Measurements from ENCODE around the gene TRAPPC2B. TPM values are rescaled to one million over a fixed set of nuclear protein-coding genes. Genes with fewer than 3 reads are reported as not detected.

Gene TRAPPC2B
- polyA plus RNA-seq, 3 donors = 7.4 to 13.9 (median 11.5) TPM

DNA sequence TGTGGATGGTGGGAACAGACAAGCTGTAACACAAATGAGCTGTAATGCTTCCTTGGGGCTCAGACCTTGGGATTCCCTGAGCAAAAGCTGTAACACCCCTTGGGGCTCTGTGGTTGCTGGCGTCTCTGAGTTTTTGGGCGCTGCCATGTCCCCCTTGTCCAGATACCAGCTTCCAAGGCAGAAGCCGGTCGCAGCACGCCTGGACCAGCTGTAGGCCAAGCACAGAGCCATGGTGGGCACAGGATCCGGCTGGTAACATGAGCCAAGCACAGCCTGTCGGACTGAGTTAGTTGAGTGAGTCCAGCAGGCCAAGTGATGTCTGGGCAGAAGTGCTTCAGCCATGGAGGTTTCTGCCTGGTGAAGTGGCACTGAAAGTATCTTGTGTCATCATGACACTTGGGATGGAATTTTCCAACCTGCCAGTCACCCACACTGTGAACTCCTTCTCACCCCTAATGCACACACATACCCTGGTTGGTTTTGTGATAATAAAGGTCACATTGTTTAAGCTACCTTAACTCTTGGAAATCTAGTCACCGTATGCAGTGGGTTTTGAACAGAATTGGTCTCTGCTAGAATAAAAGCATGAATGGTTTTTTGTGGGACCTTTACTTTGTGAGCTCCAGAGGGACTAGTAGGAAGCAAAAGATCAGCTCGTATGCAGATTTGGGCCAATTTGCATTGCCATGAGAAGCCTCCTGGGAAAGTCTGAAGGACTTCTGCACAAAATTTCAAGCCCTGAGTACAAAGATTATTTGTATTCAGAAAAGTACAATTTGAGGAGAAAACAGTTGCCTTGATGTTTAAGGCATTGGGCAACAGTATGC, 40.6 kb downstream of the TRAPPC2B start:
- Histone ChIP-seq H3K36me3 (replicated peaks in 1 of 2; ENCODE audit: control insufficient read depth in 1 of 2, insufficient read depth in 2 of 2, low read length in 2 of 2) (peaks cover 4 to 13% of the 10 kb centered on the region in 2 donors), H4K20me1 (ENCODE audit: insufficient read depth, low read length) (no peaks in the 10 kb centered on the region), H3K27me3 (ENCODE audit: control insufficient read depth in 2 of 2, insufficient read depth in 2 of 2, low read length in 2 of 2) (no peaks in the 10 kb centered on the region), H3K79me2 (ENCODE audit: insufficient read depth, low read length) (no peaks in the 10 kb centered on the region), H3K27ac (ENCODE audit: low read depth in 1 of 2, low read length in 2 of 2) (no peak overlapping the region), H3K4me1 (ENCODE audit: control insufficient read depth in 1 of 2, insufficient read depth in 2 of 2, low read length in 2 of 2) (no peaks in the 10 kb centered on the region), H3K4me3 (replicated peaks in 1 of 3; ENCODE audit: low read depth in 2 of 3, low read length in 3 of 3) (no peak overlapping the region), H3K9me3 (replicated peaks in 1 of 2; ENCODE audit: control insufficient read depth in 1 of 2, insufficient read depth in 1 of 2, low read length in 2 of 2) (peaks cover 29 to 33% of the 10 kb centered on the region in 2 donors), H2AFZ (ENCODE audit: insufficient read depth, low read depth, low read length, poor library complexity, severe bottlenecking) (no peak overlapping the region), H3K4me2 (replicated peaks; ENCODE audit: extremely low read depth, low read length, poor library complexity, severe bottlenecking) (no peak overlapping the region), H3K9ac (ENCODE audit: insufficient read depth, low read length, poor library complexity, severe bottlenecking) (no peak overlapping the region)
- Mint-ChIP-seq H3K9me3 (peaks cover 9 to 45% (median 34%) of the 10 kb centered on the region in 7 donors), H3K4me3 (no peak overlapping the region), H3K4me1 (no peaks in the 10 kb centered on the region), H3K27me3 (ENCODE audit: low read depth in 3 of 3) (peaks cover 0 to 2% (median 1%) of the 10 kb centered on the region in 3 donors), H3K27ac (no peak overlapping the region), H3K36me3 (peaks cover 5 to 8% of the 10 kb centered on the region in 2 donors)
- 97% methylated on average over 8 of the region's 9 CpGs for WGBS (ENCODE audit: insufficient coverage)
- TF ChIP-seq, protein P1, sequence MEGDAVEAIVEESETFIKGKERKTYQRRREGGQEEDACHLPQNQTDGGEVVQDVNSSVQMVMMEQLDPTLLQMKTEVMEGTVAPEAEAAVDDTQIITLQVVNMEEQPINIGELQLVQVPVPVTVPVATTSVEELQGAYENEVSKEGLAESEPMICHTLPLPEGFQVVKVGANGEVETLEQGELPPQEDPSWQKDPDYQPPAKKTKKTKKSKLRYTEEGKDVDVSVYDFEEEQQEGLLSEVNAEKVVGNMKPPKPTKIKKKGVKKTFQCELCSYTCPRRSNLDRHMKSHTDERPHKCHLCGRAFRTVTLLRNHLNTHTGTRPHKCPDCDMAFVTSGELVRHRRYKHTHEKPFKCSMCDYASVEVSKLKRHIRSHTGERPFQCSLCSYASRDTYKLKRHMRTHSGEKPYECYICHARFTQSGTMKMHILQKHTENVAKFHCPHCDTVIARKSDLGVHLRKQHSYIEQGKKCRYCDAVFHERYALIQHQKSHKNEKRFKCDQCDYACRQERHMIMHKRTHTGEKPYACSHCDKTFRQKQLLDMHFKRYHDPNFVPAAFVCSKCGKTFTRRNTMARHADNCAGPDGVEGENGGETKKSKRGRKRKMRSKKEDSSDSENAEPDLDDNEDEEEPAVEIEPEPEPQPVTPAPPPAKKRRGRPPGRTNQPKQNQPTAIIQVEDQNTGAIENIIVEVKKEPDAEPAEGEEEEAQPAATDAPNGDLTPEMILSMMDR (IDR thresholded peaks at IDR 0.05) = no peak
- intact Hi-C loops (cut with micrococcal nuclease) = loop anchor here in 1 of 2 donors (10.0 kb wide), 1 partner anchor 751 kb away; the partner anchor contains the start of gene ZNF329
- DNase-seq = no peak

DNA sequence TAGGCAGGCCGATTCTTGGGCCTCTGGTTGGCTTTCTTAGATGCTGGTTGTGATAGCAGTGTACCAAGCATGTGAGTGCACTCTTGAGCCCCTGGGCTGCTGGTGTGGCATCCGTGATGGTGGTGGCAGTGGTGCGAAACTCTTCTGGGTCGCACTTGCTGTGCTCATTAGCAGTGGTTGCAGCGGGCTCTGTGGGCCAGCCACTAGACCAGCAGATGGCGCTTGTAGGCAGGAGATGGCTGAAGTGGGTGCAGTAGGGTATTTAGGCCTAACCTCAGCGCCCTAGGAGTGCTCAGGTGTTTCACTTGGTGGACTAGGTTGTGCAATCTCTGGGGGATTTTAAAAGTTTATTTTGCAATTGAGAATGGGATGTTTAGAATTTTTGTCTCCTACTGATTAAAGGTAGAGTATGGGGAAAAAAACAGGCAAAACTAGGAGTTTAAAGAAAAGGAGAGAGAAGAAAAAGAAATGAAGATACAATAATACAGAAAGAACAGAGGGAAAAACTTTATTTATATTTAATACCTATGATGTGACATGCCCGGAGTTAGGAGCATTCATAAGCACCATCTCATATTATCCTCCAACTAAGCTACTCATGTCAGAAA, 43.3 kb downstream of the TRAPPC2B start:
- intact Hi-C loops (cut with micrococcal nuclease) = loop anchor here in 1 of 2 donors (10.0 kb wide), 1 partner anchor 748 kb away; the partner anchor contains the start of gene ZNF329
- peak overlapping the region in 2 of 7 donors; percentile 16 to 26 for H3K27ac Mint-ChIP-seq
- peaks cover 0 to 2% (median 0%) of the 10 kb centered on the region in 3 donors for H3K27me3 Mint-ChIP-seq (ENCODE audit: low read depth in 3 of 3)
- H3K4me3 ChIP-seq (replicated peaks in 1 of 3; ENCODE audit: low read depth in 2 of 3, low read length in 3 of 3) = no peak overlapping the region
- WGBS (ENCODE audit: insufficient coverage) = 25% methylated on average over 7 of the region's 8 CpGs
- no peak overlapping the region for H3K4me2 ChIP-seq (replicated peaks; ENCODE audit: extremely low read depth, low read length, poor library complexity, severe bottlenecking)
- H3K4me3 Mint-ChIP-seq = no peak overlapping the region
- H3K36me3 Mint-ChIP-seq = no peaks in the 10 kb centered on the region
- peaks cover 2 to 24% (median 18%) of the 10 kb centered on the region in 7 donors for H3K9me3 Mint-ChIP-seq
- DNase-seq = peak; percentile 11 to 30 (median 24)
- no peaks in the 10 kb centered on the region for H4K20me1 ChIP-seq (ENCODE audit: insufficient read depth, low read length)
- no peaks in the 10 kb centered on the region for H3K27me3 ChIP-seq (ENCODE audit: control insufficient read depth in 2 of 2, insufficient read depth in 2 of 2, low read length in 2 of 2)
- H3K36me3 ChIP-seq (replicated peaks in 1 of 2; ENCODE audit: control insufficient read depth in 1 of 2, insufficient read depth in 2 of 2, low read length in 2 of 2) = peaks cover 0 to 4% of the 10 kb centered on the region in 2 donors
- peaks cover 8% of the 10 kb centered on the region for H3K4me1 Mint-ChIP-seq
- H2AFZ ChIP-seq (ENCODE audit: insufficient read depth, low read depth, low read length, poor library complexity, severe bottlenecking) = no peak overlapping the region
- H3K9me3 ChIP-seq (replicated peaks in 1 of 2; ENCODE audit: control insufficient read depth in 1 of 2, insufficient read depth in 1 of 2, low read length in 2 of 2) = peaks cover 14 to 21% of the 10 kb centered on the region in 2 donors
- peaks cover 9 to 10% of the 10 kb centered on the region in 2 donors for H3K4me1 ChIP-seq (ENCODE audit: control insufficient read depth in 1 of 2, insufficient read depth in 2 of 2, low read length in 2 of 2)
- H3K9ac ChIP-seq (ENCODE audit: insufficient read depth, low read length, poor library complexity, severe bottlenecking) = no peak overlapping the region
- no peak overlapping the region for H3K27ac ChIP-seq (ENCODE audit: low read depth in 1 of 2, low read length in 2 of 2)
- TF ChIP-seq, protein P1 (IDR thresholded peaks at IDR 0.05) = peak; percentile 52
- peaks cover 6% of the 10 kb centered on the region for H3K79me2 ChIP-seq (ENCODE audit: insufficient read depth, low read length)

All from CD14-positive monocyte (primary cell).